Breast epithelium (tissue), 3 donors: ENCODE measurements around the gene CADPS2.

ENCODE experiments used
- POLR2A ChIP-seq: fragments of 450-650 bp; IDR thresholded peaks from one replicate; pipeline ENCODE4 v1.6.1; 2016; ENCODE audit warnings: antibody characterized with exemption, mild to moderate bottlenecking, moderate library complexity
- POLR2AphosphoS5 ChIP-seq, 3 donors: sonication (generic); formaldehyde crosslinking; IDR thresholded peaks; one replicate each; pipeline ENCODE4 v1.6.1; 2017; ENCODE audit warnings: antibody characterized with exemption in 3 of 3
- TF ChIP-seq, protein P1 (sequence below), 3 donors: fragments of 450-650 bp; IDR thresholded peaks; one replicate each; pipeline ENCODE4 v1.5.1; 2016 to 2017; ENCODE audit warnings: antibody characterized with exemption in 3 of 3, mild to moderate bottlenecking in 3 of 3, moderate library complexity in 3 of 3

DNA sequence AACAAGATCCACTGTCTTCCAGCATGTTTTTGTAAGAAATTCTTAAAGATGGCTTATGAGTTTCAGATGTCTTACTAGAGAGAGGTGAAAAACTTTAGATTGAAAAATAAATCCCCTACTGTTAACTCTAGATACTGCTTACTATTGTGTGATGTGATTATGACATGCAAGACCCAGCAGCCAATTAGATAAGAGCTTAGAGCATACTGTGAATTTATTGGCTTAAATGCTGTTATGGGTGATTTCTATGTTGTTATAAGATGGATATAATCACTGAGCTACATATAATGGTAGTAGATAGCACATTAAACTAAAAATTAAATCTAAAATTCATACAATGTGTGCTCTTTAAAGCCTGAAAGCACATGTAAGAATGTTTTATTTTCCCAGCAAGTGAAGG lies 187.2 kb downstream of the CADPS2 start, which contains the start of gene RNF133:
- TF ChIP-seq, protein P1, sequence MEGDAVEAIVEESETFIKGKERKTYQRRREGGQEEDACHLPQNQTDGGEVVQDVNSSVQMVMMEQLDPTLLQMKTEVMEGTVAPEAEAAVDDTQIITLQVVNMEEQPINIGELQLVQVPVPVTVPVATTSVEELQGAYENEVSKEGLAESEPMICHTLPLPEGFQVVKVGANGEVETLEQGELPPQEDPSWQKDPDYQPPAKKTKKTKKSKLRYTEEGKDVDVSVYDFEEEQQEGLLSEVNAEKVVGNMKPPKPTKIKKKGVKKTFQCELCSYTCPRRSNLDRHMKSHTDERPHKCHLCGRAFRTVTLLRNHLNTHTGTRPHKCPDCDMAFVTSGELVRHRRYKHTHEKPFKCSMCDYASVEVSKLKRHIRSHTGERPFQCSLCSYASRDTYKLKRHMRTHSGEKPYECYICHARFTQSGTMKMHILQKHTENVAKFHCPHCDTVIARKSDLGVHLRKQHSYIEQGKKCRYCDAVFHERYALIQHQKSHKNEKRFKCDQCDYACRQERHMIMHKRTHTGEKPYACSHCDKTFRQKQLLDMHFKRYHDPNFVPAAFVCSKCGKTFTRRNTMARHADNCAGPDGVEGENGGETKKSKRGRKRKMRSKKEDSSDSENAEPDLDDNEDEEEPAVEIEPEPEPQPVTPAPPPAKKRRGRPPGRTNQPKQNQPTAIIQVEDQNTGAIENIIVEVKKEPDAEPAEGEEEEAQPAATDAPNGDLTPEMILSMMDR (IDR thresholded peaks at IDR 0.05) = no peak
- no peak for TF ChIP-seq POLR2AphosphoS5 (IDR thresholded peaks at IDR 0.05)
- TF ChIP-seq POLR2A = no peak
